ENCODE measurements around the gene KCTD17.

DNA sequence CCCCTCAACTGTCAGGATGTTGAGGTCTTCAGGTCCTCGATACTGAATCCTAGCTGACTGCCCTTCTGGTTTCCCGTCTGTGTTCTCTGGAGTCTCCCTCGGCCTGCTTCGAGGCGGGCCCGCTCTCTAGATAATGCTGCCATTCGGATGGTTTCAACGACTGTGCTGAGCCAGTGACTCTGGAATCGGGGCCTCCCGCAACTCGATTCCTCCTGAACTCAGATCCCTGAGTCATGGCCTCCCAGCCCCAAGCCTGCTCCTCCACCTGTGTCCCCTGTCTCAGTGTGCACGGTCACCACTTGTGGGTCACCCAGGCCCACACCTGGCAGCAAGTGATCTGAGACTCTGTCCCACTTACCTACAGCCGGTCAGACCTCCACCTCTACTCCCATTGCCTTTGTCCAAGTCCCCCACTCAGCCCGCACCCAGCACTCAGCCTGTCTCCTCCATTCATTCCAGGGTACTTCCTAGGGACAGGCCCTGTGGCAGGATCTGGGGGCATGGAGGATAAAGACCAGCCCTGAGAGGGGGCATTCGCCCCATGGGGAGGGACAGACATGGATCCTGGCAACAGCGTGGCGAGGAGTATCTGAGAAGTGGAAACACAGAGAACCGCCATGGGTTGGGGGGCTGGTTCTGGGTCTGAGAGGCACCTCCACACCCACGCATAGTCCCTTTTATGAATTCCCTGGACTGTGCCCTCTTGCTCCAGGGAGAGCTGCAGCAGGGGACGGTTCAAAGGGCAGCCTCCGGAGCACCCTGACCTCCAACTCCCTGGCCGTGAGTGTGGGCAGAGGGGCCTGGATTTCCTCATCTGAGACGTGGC is 17.7 kb upstream of the KCTD17 start:
- TF ChIP-seq SMC3 (IDR thresholded peaks at IDR 0.05) (no peak), BHLHE40 (IDR thresholded peaks at IDR 0.05; ENCODE audit: low read depth, low read length) (no peak), HOXB5 (CRISPR knock-in tag; IDR thresholded peaks at IDR 0.05) (no peak), CEBPB (IDR thresholded peaks at IDR 0.05) (no peak), RFX5 (IDR thresholded peaks at IDR 0.05) (no peak), POLR2A (IDR thresholded peaks at IDR 0.05; ENCODE audit: low read length) (no peak), ESRRA (IDR thresholded peaks at IDR 0.05; ENCODE audit: borderline replicate concordance, low read length) (no peak), MYC (IDR thresholded peaks at IDR 0.05; ENCODE audit: borderline replicate concordance, low read length) (no peak), TP53 (CRISPR knock-in tag; IDR thresholded peaks at IDR 0.05) (no peak), EP300 (IDR thresholded peaks at IDR 0.05) (no peak), USF2 (IDR thresholded peaks at IDR 0.05) (no peak), CBX8 (IDR thresholded peaks at IDR 0.05) (no peak)
- TF ChIP-seq, protein P1, sequence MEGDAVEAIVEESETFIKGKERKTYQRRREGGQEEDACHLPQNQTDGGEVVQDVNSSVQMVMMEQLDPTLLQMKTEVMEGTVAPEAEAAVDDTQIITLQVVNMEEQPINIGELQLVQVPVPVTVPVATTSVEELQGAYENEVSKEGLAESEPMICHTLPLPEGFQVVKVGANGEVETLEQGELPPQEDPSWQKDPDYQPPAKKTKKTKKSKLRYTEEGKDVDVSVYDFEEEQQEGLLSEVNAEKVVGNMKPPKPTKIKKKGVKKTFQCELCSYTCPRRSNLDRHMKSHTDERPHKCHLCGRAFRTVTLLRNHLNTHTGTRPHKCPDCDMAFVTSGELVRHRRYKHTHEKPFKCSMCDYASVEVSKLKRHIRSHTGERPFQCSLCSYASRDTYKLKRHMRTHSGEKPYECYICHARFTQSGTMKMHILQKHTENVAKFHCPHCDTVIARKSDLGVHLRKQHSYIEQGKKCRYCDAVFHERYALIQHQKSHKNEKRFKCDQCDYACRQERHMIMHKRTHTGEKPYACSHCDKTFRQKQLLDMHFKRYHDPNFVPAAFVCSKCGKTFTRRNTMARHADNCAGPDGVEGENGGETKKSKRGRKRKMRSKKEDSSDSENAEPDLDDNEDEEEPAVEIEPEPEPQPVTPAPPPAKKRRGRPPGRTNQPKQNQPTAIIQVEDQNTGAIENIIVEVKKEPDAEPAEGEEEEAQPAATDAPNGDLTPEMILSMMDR (IDR thresholded peaks at IDR 0.05), result no peak

Measured in A549 (cell line).